DND-41 (cell line): ENCODE results near the gene GATA3.

Source experiments
- EZH2 ChIP-seq: IDR thresholded peaks from 3 replicates; pipeline ENCODE4 v1.6.1; 2012; ENCODE audit warnings: borderline replicate concordance, low read depth, mild to moderate bottlenecking, moderate library complexity, low read length, inconsistent platforms; ENCODE audit not compliant: severe bottlenecking
- TF ChIP-seq, protein P1 (sequence below): IDR thresholded peaks from 2 replicates; pipeline ENCODE4 v1.5.1; 2012; ENCODE audit warnings: borderline replicate concordance, low read length, moderate library complexity, mild to moderate bottlenecking; ENCODE audit not compliant: poor library complexity, severe bottlenecking; ENCODE audit errors: extremely low read depth

DNA sequence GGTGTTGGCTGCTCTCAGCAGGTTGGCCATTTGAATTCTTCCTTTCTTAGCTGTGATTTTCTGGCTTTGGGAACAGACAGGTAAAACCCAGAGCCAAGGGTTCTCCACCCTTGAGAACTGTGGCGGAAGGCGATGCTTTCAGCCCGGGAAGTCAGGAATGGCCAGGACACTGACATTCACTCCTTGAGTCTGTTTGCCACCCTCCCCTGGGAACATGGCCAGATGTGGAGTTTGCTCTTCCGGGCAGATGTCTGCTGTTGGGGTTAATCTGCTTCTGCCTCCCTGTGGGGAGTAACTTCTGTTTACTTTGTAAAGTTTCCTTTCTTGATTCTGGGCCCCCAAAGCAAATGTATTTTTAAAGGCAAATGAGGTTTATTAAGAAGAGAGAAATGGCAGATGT, 17.7 kb downstream of the GATA3 start:
- TF ChIP-seq, protein P1, sequence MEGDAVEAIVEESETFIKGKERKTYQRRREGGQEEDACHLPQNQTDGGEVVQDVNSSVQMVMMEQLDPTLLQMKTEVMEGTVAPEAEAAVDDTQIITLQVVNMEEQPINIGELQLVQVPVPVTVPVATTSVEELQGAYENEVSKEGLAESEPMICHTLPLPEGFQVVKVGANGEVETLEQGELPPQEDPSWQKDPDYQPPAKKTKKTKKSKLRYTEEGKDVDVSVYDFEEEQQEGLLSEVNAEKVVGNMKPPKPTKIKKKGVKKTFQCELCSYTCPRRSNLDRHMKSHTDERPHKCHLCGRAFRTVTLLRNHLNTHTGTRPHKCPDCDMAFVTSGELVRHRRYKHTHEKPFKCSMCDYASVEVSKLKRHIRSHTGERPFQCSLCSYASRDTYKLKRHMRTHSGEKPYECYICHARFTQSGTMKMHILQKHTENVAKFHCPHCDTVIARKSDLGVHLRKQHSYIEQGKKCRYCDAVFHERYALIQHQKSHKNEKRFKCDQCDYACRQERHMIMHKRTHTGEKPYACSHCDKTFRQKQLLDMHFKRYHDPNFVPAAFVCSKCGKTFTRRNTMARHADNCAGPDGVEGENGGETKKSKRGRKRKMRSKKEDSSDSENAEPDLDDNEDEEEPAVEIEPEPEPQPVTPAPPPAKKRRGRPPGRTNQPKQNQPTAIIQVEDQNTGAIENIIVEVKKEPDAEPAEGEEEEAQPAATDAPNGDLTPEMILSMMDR = no peak
- TF ChIP-seq EZH2 = no peak
